NCI-H774 (cell line): ENCODE measurements around the gene RNF31.
"Not testable (repeated sequence)": the region's sequence is repeated elsewhere in the genome, so short reads cannot be mapped to it uniquely, and the experiment has no call there.

Source experiments
- DNase-seq: peaks from one replicate; lab custom pipeline; 2025; lab: John Stamatoyannopoulos, UW

Gene RNF31

DNA sequence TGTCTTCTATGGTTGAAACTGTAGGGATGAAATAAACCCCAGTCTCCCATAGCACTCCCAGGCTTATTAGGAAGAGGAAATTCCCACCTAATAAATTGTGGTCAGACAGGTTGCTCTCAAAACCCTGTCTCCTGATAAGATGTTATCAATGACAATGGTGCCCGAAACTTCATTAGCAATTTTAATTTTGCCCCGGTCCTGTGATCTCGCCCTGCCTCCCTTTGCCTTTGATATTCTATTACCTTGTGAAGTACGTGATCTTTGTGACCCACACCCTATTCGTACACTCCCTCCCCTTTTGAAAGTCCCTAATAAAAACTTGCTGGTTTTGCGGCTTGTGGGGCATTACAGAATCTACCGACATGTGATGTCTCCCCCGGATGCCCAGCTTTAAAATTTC is 55.2 kb downstream of the RNF31 start:
- not testable (repeated sequence) for DNase-seq

DNA sequence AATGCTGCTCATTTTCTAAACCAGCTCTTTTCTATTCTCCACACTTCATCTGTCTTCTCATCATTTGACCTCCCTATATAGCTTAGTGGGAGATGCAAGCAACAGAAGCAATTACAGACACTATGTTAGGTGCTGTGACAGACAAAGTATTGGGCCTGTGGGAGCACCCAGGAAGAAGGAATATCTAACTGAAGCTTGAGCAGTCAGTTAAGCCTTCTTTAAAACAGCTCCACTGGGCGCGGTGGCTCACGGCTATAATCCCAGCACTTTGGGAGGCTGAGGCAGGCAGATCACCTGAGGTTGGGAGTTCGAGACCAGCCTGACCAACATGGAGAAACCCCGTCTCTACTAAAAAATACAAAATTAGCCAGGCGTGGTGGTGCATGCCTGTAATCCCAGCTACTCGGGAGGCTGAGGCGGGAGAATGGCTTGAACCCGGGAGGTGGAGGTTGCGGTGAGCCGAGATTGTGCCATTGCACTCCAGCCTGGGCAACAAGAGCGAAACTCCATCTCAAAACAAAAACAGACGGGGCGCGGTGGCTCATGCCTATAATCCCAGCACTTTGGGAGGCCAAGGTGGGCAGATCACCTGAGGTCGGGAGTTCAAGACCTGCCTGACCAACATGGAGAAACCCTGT is 56.1 kb downstream of the RNF31 start:
- DNase-seq = not testable (repeated sequence)

DNA sequence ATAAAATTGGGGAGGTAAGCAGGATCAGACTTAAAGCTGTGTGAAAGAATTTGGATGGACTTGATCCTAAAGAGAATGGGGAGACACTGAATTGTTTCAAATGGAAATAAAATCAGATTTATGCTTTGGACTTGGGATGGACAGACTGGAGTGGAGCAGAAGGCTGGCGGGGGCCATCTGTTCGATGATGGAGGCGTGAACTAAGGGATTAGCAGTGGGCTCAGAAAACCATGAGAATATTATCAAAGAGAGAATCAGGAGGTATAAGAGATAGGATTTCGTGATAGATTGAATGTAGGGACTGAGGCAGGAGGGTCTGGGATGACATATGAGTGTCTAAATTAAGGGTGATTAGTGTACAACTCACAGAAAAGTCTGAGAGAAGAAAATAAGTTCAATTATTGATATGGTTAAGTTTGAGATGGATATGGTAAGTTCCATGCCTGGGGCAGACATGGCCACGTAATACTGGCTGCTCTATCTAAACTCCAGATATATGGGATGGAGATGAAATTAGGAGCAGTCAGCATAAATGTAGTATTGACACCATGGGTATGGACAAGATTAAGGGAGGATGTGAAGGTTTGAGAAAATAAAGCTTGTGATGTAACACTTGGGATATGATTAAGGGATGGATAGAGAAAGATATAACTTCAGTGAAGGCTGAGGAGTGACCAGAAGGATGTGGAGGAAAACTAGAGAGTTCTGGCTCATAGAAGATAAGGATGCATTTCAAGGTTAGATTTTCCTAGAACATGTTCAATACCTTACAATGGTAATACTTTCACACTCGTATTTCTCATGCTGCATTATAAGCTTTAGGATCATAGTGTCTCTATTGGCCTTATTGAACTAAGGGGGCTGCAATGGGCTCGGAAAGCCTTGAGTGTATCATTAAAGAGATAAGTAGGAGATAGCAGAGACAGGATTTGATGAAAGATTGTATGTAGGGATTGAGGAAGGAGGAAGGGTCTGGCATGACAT is 57.2 kb downstream of the RNF31 start:
- DNase-seq = no peak

DNA sequence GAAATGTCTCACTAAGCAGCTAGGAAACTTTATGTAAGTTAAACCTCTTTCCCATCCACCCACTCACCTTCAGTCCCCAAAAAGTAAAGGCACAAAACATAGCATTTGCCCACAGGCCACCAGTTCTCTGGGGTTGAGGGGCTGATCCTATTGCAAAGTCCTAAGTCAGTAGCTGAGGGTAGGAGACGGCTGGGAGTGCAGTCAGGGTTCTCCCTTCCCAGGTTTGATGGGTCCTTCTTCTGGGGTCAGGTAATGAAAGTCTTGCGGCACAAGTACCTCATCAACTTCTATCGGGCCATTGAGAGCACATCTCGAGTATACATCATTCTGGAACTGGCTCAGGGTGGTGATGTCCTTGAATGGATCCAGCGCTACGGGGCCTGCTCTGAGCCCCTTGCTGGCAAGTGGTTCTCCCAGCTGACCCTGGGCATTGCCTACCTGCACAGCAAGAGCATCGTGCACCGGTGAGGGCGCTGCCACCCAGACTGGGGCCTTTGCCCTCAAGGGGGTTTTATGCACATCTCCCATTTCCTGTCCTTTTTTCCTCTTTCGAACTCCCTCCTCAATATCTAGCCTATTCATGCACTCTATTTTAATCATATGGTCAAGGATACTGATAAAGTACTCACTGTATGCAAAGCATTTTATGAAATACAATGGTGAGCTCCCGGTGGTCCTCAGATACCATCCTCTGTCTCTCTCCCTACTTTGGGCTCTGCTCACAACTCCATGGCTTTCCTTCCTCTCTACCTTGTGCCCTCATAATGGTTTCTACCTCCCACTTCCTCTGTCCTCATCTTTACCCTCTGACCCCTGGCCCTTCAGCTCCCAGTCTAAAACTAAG is 59.2 kb downstream of the RNF31 start:
- no peak for DNase-seq

DNA sequence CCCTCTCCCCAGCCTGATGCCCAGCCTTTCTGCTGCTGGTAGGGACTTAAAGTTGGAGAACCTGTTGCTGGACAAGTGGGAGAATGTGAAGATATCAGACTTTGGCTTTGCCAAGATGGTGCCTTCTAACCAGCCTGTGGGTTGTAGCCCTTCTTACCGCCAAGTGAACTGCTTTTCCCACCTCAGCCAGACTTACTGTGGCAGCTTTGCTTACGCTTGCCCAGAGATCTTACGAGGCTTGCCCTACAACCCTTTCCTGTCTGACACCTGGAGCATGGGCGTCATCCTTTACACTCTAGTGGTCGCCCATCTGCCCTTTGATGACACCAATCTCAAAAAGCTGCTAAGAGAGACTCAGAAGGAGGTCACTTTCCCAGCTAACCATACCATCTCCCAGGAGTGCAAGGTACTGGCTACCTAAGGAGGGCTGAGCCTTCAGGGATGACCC is 59.8 kb downstream of the RNF31 start:
- no peak for DNase-seq

DNA sequence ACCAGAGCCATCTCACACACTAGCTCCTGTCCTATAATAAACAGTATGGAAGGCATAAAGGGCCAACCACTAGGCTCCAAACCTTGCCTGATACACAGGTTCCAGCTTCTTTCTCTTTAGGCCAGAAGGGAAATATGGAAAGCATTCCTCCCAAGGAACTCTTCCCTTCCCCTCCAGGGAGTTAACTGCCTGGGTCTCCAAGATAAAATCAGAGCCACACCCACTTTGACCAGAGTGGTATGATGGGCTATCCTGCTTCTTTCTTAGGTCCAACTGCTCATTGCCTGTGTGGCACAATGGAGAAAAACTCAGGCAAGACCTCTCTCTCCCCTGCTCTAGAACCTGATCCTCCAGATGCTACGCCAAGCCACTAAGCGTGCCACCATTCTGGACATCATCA is 60.3 kb downstream of the RNF31 start:
- DNase-seq = no peak
